Small intestine (tissue), 4 donors: ENCODE measurements around the gene SDSL. TPM values are rescaled to one million over a fixed set of nuclear protein-coding genes. Genes with fewer than 3 reads are reported as not detected.

Experiments used
- polyA plus RNA-seq, 4 donors: library from polyadenylated mRNA; stranded (reverse) in 3 of 4; unstranded in 1 of 4; fragments of 200-250 nt in 3 of 4; fragments of 120-200 nt in 1 of 4; gene quantifications; one replicate each; pipeline versions ENCODE4 v1.2.1 to v1.2.3, GENCODE V29; 2013
- donor health status: healthy with polysubstance abuse.
- donor health status: Bipolar disorder and iron deficiency.
- donor health status: healthy.

Gene SDSL
- polyA plus RNA-seq, 4 donors: 21.0 to 37.6 (median 25.1) TPM

Other genes with a start within 250 kb of the SDSL start
- gene DDX54, start 236.9 kb upstream of the SDSL start, polyA plus RNA-seq: 10 to 100 TPM; 34.9 to 75.6 (median 51.8) TPM
- gene RITA1, start 236.7 kb upstream of the SDSL start, polyA plus RNA-seq: 10 to 100 TPM; 15.2 to 31.5 (median 19.7) TPM
- gene TPCN1, start 200.9 kb upstream of the SDSL start, polyA plus RNA-seq: 10 to 100 TPM; 12.2 to 70.2 (median 34.4) TPM
- 10 to 100 TPM; 19.5 to 39.6 (median 31.3) TPM for gene SLC8B1, start 87.3 kb upstream of the SDSL start, polyA plus RNA-seq
- 10 to 100 TPM in 2 of 4 donors, 1 to 10 TPM in 2; 2.2 to 32.4 (median 6.7) TPM for gene PLBD2, start 63.8 kb upstream of the SDSL start, polyA plus RNA-seq
- gene SDS, start 18.5 kb upstream of the SDSL start, polyA plus RNA-seq: 1 to 10 TPM in 2 of 4 donors, under 1 TPM in 1, not detected in 1; 0.46 to 3.8 (median 1.3) TPM
- not detected for gene LHX5, start 49.5 kb downstream of the SDSL start, polyA plus RNA-seq